ENCODE measurements around the gene TTC21B.

- TF ChIP-seq CTCF (IDR thresholded peaks at IDR 0.05): no peak
- no peak for TF ChIP-seq POLR2AphosphoS5 (IDR thresholded peaks at IDR 0.05)
Observed at GRCh38 chr2:165938237-165938636, 15.3 kb downstream of the TTC21B start.
